B cell (primary cell): ENCODE results near the gene GAK. TPM values are rescaled to one million over a fixed set of nuclear protein-coding genes. Genes with fewer than 3 reads are reported as not detected.

Experiments used
- ATAC-seq: fragments of 200-7000 bp; cut with Tn5 transposase; one replicate; pipeline ENCODE4 v1.10.0; 2021; ENCODE audit warnings: low read depth, mild to moderate bottlenecking, moderate number of reproducible peaks, moderate library complexity
- CTCF ChIA-PET: fragments of 350-600 bp; sonication (Branson Sonifier 250); formaldehyde crosslinking; loops from one replicate; lab custom pipeline; 2021; ENCODE audit warnings: antibody characterized with exemption, inconsistent platforms; lab: Charles Lee
- POLR2A ChIA-PET: fragments of 350-600 bp; sonication (Branson Sonifier 250); formaldehyde crosslinking; loops from one replicate; lab custom pipeline; 2021; ENCODE audit warnings: antibody characterized with exemption; lab: Charles Lee
- DNase-seq: peaks from one replicate; pipeline ENCODE4 v3.0.0; 2013
- H2AFZ ChIP-seq: 2 replicates; pipeline ENCODE4 v1.6.1; 2012; ENCODE audit warnings: mild to moderate bottlenecking, low read depth, low read length; ENCODE audit not compliant: insufficient read depth, poor library complexity, severe bottlenecking
- H3K27ac ChIP-seq, 2 donors: 1 replicate in 1 of 2; 2 replicates in 1 of 2; pipeline ENCODE4 v1.5.1; 2012 to 2013; ENCODE audit warnings: low read length in 2 of 2, mild to moderate bottlenecking in 2 of 2, moderate library complexity in 1 of 2
- H3K27me3 ChIP-seq, 4 experiments: fragments of 200-600 bp in 1 of 4; sonication (generic) in 1 of 4; replicated peaks in 1 of 4; 1 replicate in 2 of 4; 2 replicates in 2 of 4; pipeline versions ENCODE4 v1.6.1 to v1.7.0; 2013 to 2016; ENCODE audit warnings: low read length in 3 of 4, mild to moderate bottlenecking in 2 of 4, mixed read lengths in 1 of 4, moderate library complexity in 1 of 4; ENCODE audit not compliant: insufficient read depth in 4 of 4, control insufficient read depth in 3 of 4; ENCODE audit errors: control extremely low read depth in 1 of 4
- H3K36me3 ChIP-seq, 2 experiments: replicated peaks in 1 of 2; 1 replicate in 1 of 2; 2 replicates in 1 of 2; pipeline versions ENCODE4 v1.6.1 to v1.7.1; 2013; ENCODE audit warnings: low read length in 1 of 2; ENCODE audit not compliant: insufficient read depth in 2 of 2, control insufficient read depth in 1 of 2; ENCODE audit errors: control extremely low read depth in 1 of 2, extremely low read depth in 1 of 2
- H3K4me1 ChIP-seq, 2 donors: fragments of 200-600 bp in 1 of 2; sonication (generic) in 1 of 2; 1 replicate in 1 of 2; 2 replicates in 1 of 2; pipeline versions ENCODE4 v1.5.1 to v1.6.1; 2013 to 2017; ENCODE audit warnings: low read length in 2 of 2; ENCODE audit not compliant: control insufficient read depth in 2 of 2, insufficient read depth in 2 of 2
- H3K4me2 ChIP-seq: replicated peaks from 2 replicates; pipeline ENCODE3; 2012; ENCODE audit warnings: mild to moderate bottlenecking, low read depth, low read length; ENCODE audit not compliant: poor library complexity, severe bottlenecking
- H3K4me3 ChIP-seq, 5 experiments: fragments of 200-600 bp in 1 of 5; sonication (generic) in 1 of 5; 1 replicate in 3 of 5; 2 replicates in 2 of 5; pipeline versions ENCODE4 v1.5.1 to v1.7.0; 2011 to 2016; ENCODE audit warnings: low read length in 4 of 5, mild to moderate bottlenecking in 4 of 5, low read depth in 2 of 5, control low read depth in 1 of 5, moderate library complexity in 1 of 5; ENCODE audit not compliant: insufficient read depth in 1 of 5; ENCODE audit errors: control extremely low read depth in 1 of 5, extremely low read depth in 1 of 5
- H3K79me2 ChIP-seq: fragments of 200-600 bp; sonication (generic); one replicate; pipeline ENCODE4 v1.6.0; 2016; ENCODE audit warnings: low read length; ENCODE audit not compliant: control insufficient read depth, insufficient read depth
- H3K9ac ChIP-seq: fragments of 200-600 bp; sonication (generic); 2 replicates; pipeline ENCODE4 v1.6.1; 2017; ENCODE audit warnings: mild to moderate bottlenecking, low read length, moderate library complexity
- H3K9me3 ChIP-seq, 3 donors: one replicate each; pipeline versions ENCODE4 v1.6.1 to v1.7.1; 2013; ENCODE audit warnings: low read length in 2 of 3; ENCODE audit not compliant: control insufficient read depth in 2 of 3, insufficient read depth in 1 of 3; ENCODE audit errors: control extremely low read depth in 1 of 3
- H4K20me1 ChIP-seq: 2 replicates; pipeline ENCODE4 v1.6.0; 2012; ENCODE audit warnings: mild to moderate bottlenecking, low read length; ENCODE audit not compliant: insufficient read depth, control insufficient read depth, poor library complexity, severe bottlenecking
- H3K27ac Mint-ChIP-seq: one replicate; pipeline ENCODE4 v1.8.0; 2021; ENCODE audit warnings: mixed read lengths
- H3K27me3 Mint-ChIP-seq: one replicate; pipeline ENCODE4 v1.8.0; 2021; ENCODE audit warnings: mixed read lengths
- H3K4me1 Mint-ChIP-seq: one replicate; pipeline ENCODE4 v1.8.0; 2021; ENCODE audit warnings: mixed read lengths
- H3K4me3 Mint-ChIP-seq: one replicate; pipeline ENCODE4 v1.8.0; 2021; ENCODE audit warnings: mixed read lengths
- H3K9me3 Mint-ChIP-seq: one replicate; pipeline ENCODE4 v1.8.0; 2022; ENCODE audit warnings: mixed read lengths; ENCODE audit not compliant: insufficient read depth
- EZH2 ChIP-seq: IDR thresholded peaks from 2 replicates; pipeline ENCODE4 v1.6.1; 2012; ENCODE audit warnings: borderline replicate concordance, low read depth, mild to moderate bottlenecking, moderate library complexity, low read length; ENCODE audit not compliant: insufficient read depth, poor library complexity, severe bottlenecking
- WGBS: methylation state at CpG from one replicate; pipeline ENCODE4 v1.1.5; 2013; ENCODE audit warnings: missing lambda C conversion rate; ENCODE audit not compliant: insufficient coverage; 5-methylcytosine and 5-hydroxymethylcytosine counted together
- intact Hi-C: fragments of 100-400 bp; cut with micrococcal nuclease; formaldehyde crosslinking; loops from one replicate; pipeline ENCODE4 v1.10.0; 2022
- polyA plus RNA-seq: library from polyadenylated mRNA; depleted of rRNA; stranded (reverse); fragments of >200 nt; gene quantifications from 2 replicates; pipeline ENCODE4 v1.2.3, GENCODE V29; 2012
- total RNA-seq, 2 donors: library from RNA; stranded (reverse); fragments of 120-200 nt in 1 of 2; gene quantifications; 1 replicate in 1 of 2; 2 replicates in 1 of 2; pipeline versions ENCODE4 v1.2.3 to v1.2.4, GENCODE V29; 2013 to 2022
- TF ChIP-seq, protein P1 (sequence below): fragments of 200-600 bp; IDR thresholded peaks from one replicate; pipeline ENCODE4 v1.8.0; 2022; ENCODE audit warnings: antibody characterized with exemption, mild to moderate bottlenecking

The GAK gene
- total and polyA plus RNA-seq, 2 donors (not counting 1 experiment from before 2014, with no cell fraction given): 113 to 283 TPM

DNA sequence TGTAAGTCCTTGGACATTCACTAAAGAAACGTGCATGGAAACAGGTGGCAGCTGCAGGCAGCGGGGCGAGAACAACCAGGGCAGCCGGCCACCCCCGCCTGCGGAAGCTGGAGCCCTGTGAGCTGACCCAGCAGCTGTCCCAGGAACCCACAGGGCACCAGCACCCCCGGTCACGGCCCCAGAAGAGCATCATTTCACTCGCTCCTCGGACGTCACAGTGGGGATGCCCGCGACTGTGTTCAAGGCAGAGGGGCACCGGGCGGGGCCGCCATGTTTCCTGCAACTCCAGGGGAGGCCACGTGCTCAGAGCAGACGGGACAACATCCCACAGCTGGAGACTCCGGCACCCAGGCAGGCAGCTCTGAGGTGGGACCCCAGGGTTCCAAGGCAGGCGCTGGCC is 61.2 kb downstream of the GAK start:
- ChIA-PET CTCF (no interaction called here), POLR2A (no interaction called here)
- H3K27ac Mint-ChIP-seq: no peak overlapping the region
- intact Hi-C loops: no loop called here
- Histone ChIP-seq H3K79me2 (no peaks in the 10 kb centered on the region), H3K9me3 (peaks cover 0 to 2% (median 0%) of the 10 kb centered on the region in 3 donors), H2AFZ (no peak overlapping the region), H3K36me3 (peaks cover 1 to 75% of the 10 kb centered on the region in 2 experiments), H3K9ac (no peak overlapping the region), H3K27ac (no peak overlapping the region), H3K4me1 (no peaks in the 10 kb centered on the region), H3K4me3 (no peak overlapping the region), H3K4me2 (no peak overlapping the region), H4K20me1 (peaks cover 39% of the 10 kb centered on the region), H3K27me3 (no peaks in the 10 kb centered on the region)
- H3K27me3 Mint-ChIP-seq: no peaks in the 10 kb centered on the region
- no peak for DNase-seq
- no peak for ATAC-seq
- H3K4me3 Mint-ChIP-seq: no peak overlapping the region
- TF ChIP-seq, protein P1, sequence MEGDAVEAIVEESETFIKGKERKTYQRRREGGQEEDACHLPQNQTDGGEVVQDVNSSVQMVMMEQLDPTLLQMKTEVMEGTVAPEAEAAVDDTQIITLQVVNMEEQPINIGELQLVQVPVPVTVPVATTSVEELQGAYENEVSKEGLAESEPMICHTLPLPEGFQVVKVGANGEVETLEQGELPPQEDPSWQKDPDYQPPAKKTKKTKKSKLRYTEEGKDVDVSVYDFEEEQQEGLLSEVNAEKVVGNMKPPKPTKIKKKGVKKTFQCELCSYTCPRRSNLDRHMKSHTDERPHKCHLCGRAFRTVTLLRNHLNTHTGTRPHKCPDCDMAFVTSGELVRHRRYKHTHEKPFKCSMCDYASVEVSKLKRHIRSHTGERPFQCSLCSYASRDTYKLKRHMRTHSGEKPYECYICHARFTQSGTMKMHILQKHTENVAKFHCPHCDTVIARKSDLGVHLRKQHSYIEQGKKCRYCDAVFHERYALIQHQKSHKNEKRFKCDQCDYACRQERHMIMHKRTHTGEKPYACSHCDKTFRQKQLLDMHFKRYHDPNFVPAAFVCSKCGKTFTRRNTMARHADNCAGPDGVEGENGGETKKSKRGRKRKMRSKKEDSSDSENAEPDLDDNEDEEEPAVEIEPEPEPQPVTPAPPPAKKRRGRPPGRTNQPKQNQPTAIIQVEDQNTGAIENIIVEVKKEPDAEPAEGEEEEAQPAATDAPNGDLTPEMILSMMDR: no peak
- no peaks in the 10 kb centered on the region for H3K4me1 Mint-ChIP-seq
- 96% methylated on average over 20 of the region's 20 CpGs for WGBS
- H3K9me3 Mint-ChIP-seq: no peaks in the 10 kb centered on the region

GRCh38 chr4:869776-870175 is 62.3 kb downstream of the GAK start:
- Mint-ChIP-seq H3K27ac (no peak overlapping the region), H3K9me3 (no peaks in the 10 kb centered on the region), H3K27me3 (no peaks in the 10 kb centered on the region), H3K4me3 (no peak overlapping the region), H3K4me1 (no peaks in the 10 kb centered on the region)
- H3K9ac ChIP-seq: no peak overlapping the region
- H3K4me1 ChIP-seq: no peaks in the 10 kb centered on the region
- peaks cover under 1 to 76% of the 10 kb centered on the region in 2 experiments for H3K36me3 ChIP-seq
- POLR2A ChIA-PET: no interaction called here
- 97% methylated on average over 13 of the region's 15 CpGs for WGBS
- CTCF ChIA-PET: no interaction called here
- peaks cover 0 to 2% (median 0%) of the 10 kb centered on the region in 3 donors for H3K9me3 ChIP-seq
- no peak for TF ChIP-seq EZH2
- TF ChIP-seq, protein P1: no peak
- H3K27ac ChIP-seq: no peak overlapping the region
- no peak for DNase-seq
- H2AFZ ChIP-seq: no peak overlapping the region
- peaks cover 39% of the 10 kb centered on the region for H4K20me1 ChIP-seq
- no peak overlapping the region for H3K4me2 ChIP-seq
- H3K27me3 ChIP-seq: no peaks in the 10 kb centered on the region
- H3K4me3 ChIP-seq: no peak overlapping the region
- no peaks in the 10 kb centered on the region for H3K79me2 ChIP-seq
- intact Hi-C loops: no loop called here
- ATAC-seq: no peak
